Hepatocyte (in vitro differentiated cells): ENCODE data around the gene SLC41A2. TPM values are rescaled to one million over a fixed set of nuclear protein-coding genes. Genes with fewer than 3 reads are reported as not detected.

ENCODE experiments used
- DNase-seq: peaks from one replicate; pipeline ENCODE4 v3.0.0-alpha.2; 2016; ENCODE audit warnings: low spot score
- H2AFZ ChIP-seq: fragments of 200-600 bp; sonication (generic); 2 replicates; pipeline ENCODE4 v1.6.0; 2016; ENCODE audit warnings: antibody characterized with exemption, mild to moderate bottlenecking
- H3K27ac ChIP-seq: fragments of 200-600 bp; sonication (generic); 2 replicates; pipeline ENCODE4 v1.5.1; 2016; ENCODE audit warnings: mild to moderate bottlenecking
- H3K27me3 ChIP-seq: fragments of 200-600 bp; sonication (generic); 2 replicates; pipeline ENCODE4 v1.6.1; 2016
- H3K36me3 ChIP-seq: fragments of 200-600 bp; sonication (generic); replicated peaks from 2 replicates; pipeline ENCODE4 v1.5.1; 2016; ENCODE audit warnings: low read depth; ENCODE audit not compliant: insufficient read depth
- H3K4me1 ChIP-seq: fragments of 200-600 bp; sonication (generic); 2 replicates; pipeline ENCODE4 v1.5.1; 2016; ENCODE audit warnings: mild to moderate bottlenecking, moderate library complexity; ENCODE audit not compliant: insufficient read depth
- H3K4me2 ChIP-seq: fragments of 200-600 bp; sonication (generic); 2 replicates; pipeline ENCODE4 v1.6.0; 2016
- H3K4me3 ChIP-seq: fragments of 200-600 bp; sonication (generic); 2 replicates; pipeline ENCODE4 v1.5.1; 2016; ENCODE audit warnings: mild to moderate bottlenecking
- H3K79me2 ChIP-seq: fragments of 200-600 bp; sonication (generic); 2 replicates; pipeline ENCODE4 v1.6.0; 2017; ENCODE audit warnings: mild to moderate bottlenecking
- H3K9me2 ChIP-seq: fragments of 200-600 bp; sonication (generic); replicated peaks from 2 replicates; pipeline ENCODE4 v1.6.0; 2017; ENCODE audit warnings: mild to moderate bottlenecking; ENCODE audit not compliant: insufficient read depth
- H3K9me3 ChIP-seq: fragments of 200-600 bp; sonication (generic); 2 replicates; pipeline ENCODE4 v1.5.1; 2016; ENCODE audit warnings: low read depth, mild to moderate bottlenecking
- H4K20me1 ChIP-seq: fragments of 200-600 bp; sonication (generic); 2 replicates; pipeline ENCODE4 v1.6.0; 2016; ENCODE audit warnings: mild to moderate bottlenecking; ENCODE audit not compliant: insufficient read depth, poor library complexity, severe bottlenecking
- EZH2 ChIP-seq: fragments of 200-600 bp; sonication (generic); IDR thresholded peaks from 2 replicates; pipeline ENCODE4 v1.6.1; 2016; ENCODE audit warnings: antibody characterized with exemption, mild to moderate bottlenecking, borderline replicate concordance
- EZH2phosphoT487 ChIP-seq: fragments of 200-600 bp; sonication (generic); IDR thresholded peaks from one replicate; pipeline ENCODE4 v1.6.1; 2018; ENCODE audit warnings: antibody characterized with exemption, mild to moderate bottlenecking, low read depth, moderate library complexity; ENCODE audit not compliant: unreplicated experiment, severe bottlenecking
- WGBS: methylation state at CpG from one replicate; pipeline ENCODE4 v1.1.6; 2016; ENCODE audit warnings: low lambda C conversion rate; ENCODE audit errors: missing lambda C conversion rate; 5-methylcytosine and 5-hydroxymethylcytosine counted together
- polyA plus RNA-seq: library from polyadenylated mRNA; unstranded; fragments of >200 nt; fragmentation: Nextera tagmentation; extraction: Ambion mirVana; gene quantifications from 2 replicates; pipeline ENCODE4 v1.2.1, GENCODE V29; 2016
- total RNA-seq: library from RNA; depleted of rRNA; stranded (reverse); fragments of >200 nt; gene quantifications from 2 replicates; pipeline ENCODE4 v1.2.3, GENCODE V29; 2014
- TF ChIP-seq, protein P1 (sequence below): fragments of 200-600 bp; sonication (generic); IDR thresholded peaks from 2 replicates; pipeline ENCODE4 v1.5.1; 2016; ENCODE audit warnings: antibody characterized with exemption, mild to moderate bottlenecking; ENCODE audit not compliant: poor library complexity

Gene SLC41A2
- total and polyA plus RNA-seq, 2 experiments from 2014 or later: 8.4 to 48.2 TPM

DNA sequence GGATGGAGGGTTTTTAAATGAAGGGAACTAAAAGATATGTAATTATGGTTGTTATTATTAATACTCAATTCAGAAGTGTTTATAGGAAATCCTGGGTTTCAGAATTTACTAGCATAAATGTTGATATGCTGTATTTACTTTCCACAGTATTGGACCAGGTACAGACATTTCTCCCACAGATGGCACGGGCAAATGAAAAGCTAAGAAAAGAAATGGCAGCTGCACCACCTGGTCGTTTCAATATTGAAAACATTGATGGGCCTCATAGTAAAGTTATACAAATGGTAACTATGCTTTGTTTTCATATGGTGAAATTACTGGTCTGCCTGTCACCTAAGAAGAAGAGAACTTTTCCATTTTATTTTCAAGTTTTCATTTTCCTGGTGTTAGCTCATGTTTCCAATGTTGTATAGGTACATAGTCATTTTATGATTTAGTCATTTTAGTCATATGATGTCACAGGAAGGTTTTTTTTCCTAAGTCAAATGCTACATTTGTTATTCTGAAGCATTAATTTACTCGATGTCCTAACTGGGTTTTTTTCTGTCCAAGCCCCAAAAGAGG is 33.6 kb upstream of the SLC41A2 start:
- H3K27ac ChIP-seq: no peak overlapping the region
- H4K20me1 ChIP-seq: no peaks in the 10 kb centered on the region
- H3K9me2 ChIP-seq: no peaks in the 10 kb centered on the region
- WGBS: 80% methylated on average over 3 of the region's 3 CpGs
- H3K27me3 ChIP-seq: no peaks in the 10 kb centered on the region
- no peaks in the 10 kb centered on the region for H3K9me3 ChIP-seq
- H3K36me3 ChIP-seq: no peaks in the 10 kb centered on the region
- peaks cover 36% of the 10 kb centered on the region for H3K79me2 ChIP-seq
- no peaks in the 10 kb centered on the region for H3K4me1 ChIP-seq
- no peak for DNase-seq
- no peak overlapping the region for H3K4me2 ChIP-seq
- no peak for TF ChIP-seq EZH2
- TF ChIP-seq, protein P1, sequence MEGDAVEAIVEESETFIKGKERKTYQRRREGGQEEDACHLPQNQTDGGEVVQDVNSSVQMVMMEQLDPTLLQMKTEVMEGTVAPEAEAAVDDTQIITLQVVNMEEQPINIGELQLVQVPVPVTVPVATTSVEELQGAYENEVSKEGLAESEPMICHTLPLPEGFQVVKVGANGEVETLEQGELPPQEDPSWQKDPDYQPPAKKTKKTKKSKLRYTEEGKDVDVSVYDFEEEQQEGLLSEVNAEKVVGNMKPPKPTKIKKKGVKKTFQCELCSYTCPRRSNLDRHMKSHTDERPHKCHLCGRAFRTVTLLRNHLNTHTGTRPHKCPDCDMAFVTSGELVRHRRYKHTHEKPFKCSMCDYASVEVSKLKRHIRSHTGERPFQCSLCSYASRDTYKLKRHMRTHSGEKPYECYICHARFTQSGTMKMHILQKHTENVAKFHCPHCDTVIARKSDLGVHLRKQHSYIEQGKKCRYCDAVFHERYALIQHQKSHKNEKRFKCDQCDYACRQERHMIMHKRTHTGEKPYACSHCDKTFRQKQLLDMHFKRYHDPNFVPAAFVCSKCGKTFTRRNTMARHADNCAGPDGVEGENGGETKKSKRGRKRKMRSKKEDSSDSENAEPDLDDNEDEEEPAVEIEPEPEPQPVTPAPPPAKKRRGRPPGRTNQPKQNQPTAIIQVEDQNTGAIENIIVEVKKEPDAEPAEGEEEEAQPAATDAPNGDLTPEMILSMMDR: no peak
- no peak for TF ChIP-seq EZH2phosphoT487
- H2AFZ ChIP-seq: no peak overlapping the region
- H3K4me3 ChIP-seq: no peak overlapping the region

DNA sequence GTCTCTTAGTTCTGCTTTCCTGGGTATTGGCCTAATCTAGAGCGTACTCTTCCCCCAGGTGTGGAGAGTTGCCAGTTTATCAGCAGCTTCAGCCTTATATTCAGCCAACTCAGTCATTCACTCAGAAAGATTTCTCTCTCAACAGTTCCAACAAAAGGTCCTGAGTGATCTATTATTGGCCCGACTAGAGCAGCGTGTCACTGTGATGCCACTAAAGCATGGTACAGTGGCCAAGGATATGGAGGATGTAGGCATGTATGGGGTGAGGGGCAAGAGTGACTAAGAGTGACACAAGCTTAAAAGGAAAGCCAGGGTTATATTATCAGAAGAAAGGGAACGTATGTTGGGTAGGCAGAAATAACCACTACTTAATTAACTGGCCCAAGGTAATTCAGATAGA is 32.9 kb upstream of the SLC41A2 start:
- Histone ChIP-seq H3K27ac (no peak overlapping the region), H3K4me3 (no peak overlapping the region), H3K36me3 (no peaks in the 10 kb centered on the region), H3K27me3 (no peaks in the 10 kb centered on the region), H2AFZ (no peak overlapping the region), H3K4me2 (no peak overlapping the region), H3K9me2 (no peaks in the 10 kb centered on the region), H4K20me1 (no peaks in the 10 kb centered on the region), H3K79me2 (peaks cover 36% of the 10 kb centered on the region), H3K9me3 (no peaks in the 10 kb centered on the region), H3K4me1 (no peaks in the 10 kb centered on the region)
- DNase-seq: no peak
- WGBS: 95% methylated on average over 4 of the region's 4 CpGs
- no peak for TF ChIP-seq EZH2
- TF ChIP-seq, protein P1: no peak
- no peak for TF ChIP-seq EZH2phosphoT487

DNA sequence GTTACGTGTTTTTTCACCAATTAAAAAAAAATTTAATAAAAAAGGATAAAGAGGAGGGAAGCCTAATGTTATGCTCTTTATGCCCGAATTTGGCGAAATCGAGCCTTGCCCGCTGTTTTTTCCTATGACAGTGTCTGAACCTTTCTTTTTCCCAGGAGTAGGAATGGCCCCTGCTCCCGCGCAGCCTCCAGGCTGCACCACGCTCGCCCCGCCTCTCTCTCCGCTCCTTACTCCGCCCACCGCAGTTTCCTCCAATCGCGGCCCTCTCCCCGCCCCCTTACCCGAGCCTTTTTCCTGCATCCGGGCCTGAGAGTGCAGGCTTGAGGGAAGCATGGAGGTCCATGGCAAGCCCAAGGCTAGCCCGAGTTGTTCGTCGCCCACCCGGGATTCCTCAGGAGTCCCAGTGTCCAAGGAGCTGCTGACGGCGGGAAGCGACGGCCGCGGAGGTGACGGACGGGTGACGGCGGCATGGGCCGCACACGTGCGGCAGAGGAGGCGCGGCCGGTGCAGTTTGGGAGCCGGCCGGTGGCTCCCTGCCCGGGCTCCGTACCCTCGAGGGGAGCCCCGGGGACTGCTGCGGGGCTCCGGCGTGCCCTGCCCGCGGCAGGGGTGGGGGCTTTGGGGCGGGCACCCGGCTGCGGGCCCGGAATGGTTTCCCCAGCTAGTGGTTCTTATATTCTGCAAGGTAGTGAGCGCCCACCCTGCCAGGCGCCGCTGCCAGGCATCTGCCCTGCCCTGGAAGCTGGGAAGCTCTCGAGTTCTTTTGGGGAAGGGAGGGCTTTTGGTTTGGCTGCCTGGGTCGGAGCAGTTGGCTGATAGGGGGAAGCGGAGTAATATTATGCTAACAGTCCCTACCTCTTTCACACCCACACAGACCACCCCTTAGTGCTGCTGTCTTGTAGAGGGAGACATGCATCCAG is 28.2 kb upstream of the SLC41A2 start, which contains the start of gene NOPCHAP1:
NOPCHAP1 (plus strand) TSS at position 295 of the 920 bp plus-strand sequence; CDS start at position 332, 37 bp downstream.
- DNase-seq: peak; percentile 95
- Histone ChIP-seq H2AFZ (peak within 1 kb of the TSS; percentile 83), H3K27me3 (no peaks in the 10 kb centered on the region), H3K27ac (peak within 1 kb of the TSS; percentile 64), H3K79me2 (peaks cover 36% of the 10 kb centered on the region), H3K4me2 (peak within 1 kb of the TSS; percentile 89), H3K9me2 (no peaks in the 10 kb centered on the region), H3K4me1 (no peaks in the 10 kb centered on the region), H4K20me1 (no peaks in the 10 kb centered on the region), H3K36me3 (no peaks in the 10 kb centered on the region), H3K4me3 (peak within 1 kb of the TSS; percentile 50), H3K9me3 (no peaks in the 10 kb centered on the region)
- TF ChIP-seq, protein P1: no peak
- TF ChIP-seq EZH2phosphoT487 (no peak), EZH2 (no peak)
- WGBS: 1% methylated on average over 49 of the region's 59 CpGs
